Endothelial cell of umbilical vein (primary cell): ENCODE measurements around the gene PPA2. TPM values are rescaled to one million over a fixed set of nuclear protein-coding genes. Genes with fewer than 3 reads are reported as not detected.

Experiments
- BruUV-seq: library from RNA; stranded (reverse); fragments of 400-500 nt; replicated peaks from 2 replicates; lab custom pipeline; 2021; lab: Mats Ljungman, UMichigan
- CTCF ChIA-PET: fragments of 300-600, 350-600 bp; sonication (Branson Sonifier 250); formaldehyde crosslinking; loops from one replicate; lab custom pipeline; 2021; ENCODE audit warnings: antibody characterized with exemption, inconsistent platforms; lab: Charles Lee
- POLR2A ChIA-PET: fragments of 300-600, 350-600 bp; sonication (Branson Sonifier 250); formaldehyde crosslinking; loops from one replicate; lab custom pipeline; 2021; ENCODE audit warnings: antibody characterized with exemption, inconsistent platforms; lab: Charles Lee
- DNase-seq: peaks from one replicate; pipeline ENCODE4 v3.0.0-alpha.2; 2011; ENCODE audit warnings: low read depth, low spot score
- FAIRE-seq: peaks from 2 replicates; lab custom pipeline; 2011; peaks lifted over from hg19 to GRCh38; lab: Jason Lieb, UNC
- H2AFZ ChIP-seq: 2 replicates; pipeline ENCODE4 v1.6.0; 2012; ENCODE audit warnings: low read depth, low read length, control low read depth, inconsistent platforms
- H3K27ac ChIP-seq: 2 replicates; pipeline ENCODE4 v1.5.1; 2011; ENCODE audit warnings: low read depth, mild to moderate bottlenecking, control low read depth, low read length, moderate library complexity; ENCODE audit not compliant: insufficient read depth
- H3K27me3 ChIP-seq, 2 experiments: 2 replicates each; pipeline versions ENCODE4 v1.6.0 to v1.6.1; 2011; ENCODE audit warnings: low read length in 2 of 2, mixed read lengths in 1 of 2; ENCODE audit not compliant: control insufficient read depth in 2 of 2, insufficient read depth in 2 of 2
- H3K36me3 ChIP-seq, 2 experiments: 2 replicates in 1 of 2; 3 replicates in 1 of 2; pipeline ENCODE4 v1.5.1; 2011; ENCODE audit warnings: low read length in 2 of 2, mild to moderate bottlenecking in 1 of 2, moderate library complexity in 1 of 2; ENCODE audit not compliant: control insufficient read depth in 2 of 2, insufficient read depth in 2 of 2; ENCODE audit errors: extremely low read depth in 1 of 2
- H3K4me1 ChIP-seq: 3 replicates; pipeline ENCODE4 v1.5.1; 2011; ENCODE audit warnings: mild to moderate bottlenecking, low read length; ENCODE audit not compliant: control insufficient read depth, insufficient read depth; ENCODE audit errors: extremely low read depth
- H3K4me2 ChIP-seq: 2 replicates; pipeline ENCODE4 v1.6.1; 2011; ENCODE audit warnings: low read length, control low read depth, mixed read lengths; ENCODE audit not compliant: insufficient read depth
- H3K4me3 ChIP-seq, 3 experiments: fragments of 200-600 bp in 1 of 3; sonication (generic), shearing (Covaris generic) in 1 of 3; replicated peaks in 1 of 3; 2 replicates each; pipeline ENCODE4 v1.5.1; 2011 to 2016; ENCODE audit warnings: control low read depth in 3 of 3, low read length in 3 of 3, mild to moderate bottlenecking in 2 of 3, inconsistent platforms in 1 of 3, low read depth in 1 of 3, moderate library complexity in 1 of 3; ENCODE audit not compliant: insufficient read depth in 1 of 3
- H3K79me2 ChIP-seq: 2 replicates; pipeline ENCODE4 v1.6.0; 2012; ENCODE audit warnings: low read length, inconsistent platforms; ENCODE audit not compliant: control insufficient read depth, insufficient read depth
- H3K9ac ChIP-seq: replicated peaks from 2 replicates; pipeline ENCODE3; 2011; ENCODE audit warnings: low read length, control low read depth; ENCODE audit not compliant: insufficient read depth; ENCODE audit errors: extremely low read depth
- H3K9me1 ChIP-seq: replicated peaks from 3 replicates; pipeline ENCODE4 v1.6.0; 2011; ENCODE audit warnings: mild to moderate bottlenecking, low read length; ENCODE audit not compliant: control insufficient read depth, insufficient read depth; ENCODE audit errors: extremely low read depth
- H3K9me3 ChIP-seq: replicated peaks from 2 replicates; pipeline ENCODE4 v1.5.1; 2012; ENCODE audit warnings: low read length, inconsistent platforms; ENCODE audit not compliant: control insufficient read depth, insufficient read depth
- H4K20me1 ChIP-seq: replicated peaks from 2 replicates; pipeline ENCODE3; 2011; ENCODE audit warnings: mild to moderate bottlenecking, low read length; ENCODE audit not compliant: control insufficient read depth, insufficient read depth; ENCODE audit errors: extremely low read depth
- EZH2 ChIP-seq: IDR thresholded peaks from 2 replicates; pipeline ENCODE4 v1.6.1; 2012; ENCODE audit warnings: borderline replicate concordance, low read depth, mild to moderate bottlenecking, moderate library complexity, low read length, inconsistent platforms; ENCODE audit not compliant: severe bottlenecking
- FOS ChIP-seq: IDR thresholded peaks from 2 replicates; pipeline ENCODE4 v1.6.1; 2011; ENCODE audit warnings: mild to moderate bottlenecking, low read length, moderate library complexity, borderline replicate concordance; ENCODE audit not compliant: insufficient read depth
- GATA2 ChIP-seq: IDR thresholded peaks from 2 replicates; pipeline ENCODE4 v1.7.0; 2011; ENCODE audit warnings: low read depth, mild to moderate bottlenecking, moderate library complexity, mixed read lengths, low read length; ENCODE audit not compliant: insufficient read length, insufficient read depth
- JUN ChIP-seq: IDR thresholded peaks from 2 replicates; pipeline ENCODE4 v1.6.1; 2011; ENCODE audit warnings: borderline replicate concordance, low read depth; ENCODE audit not compliant: insufficient read length, insufficient read depth
- MYC ChIP-seq: IDR thresholded peaks from one replicate; pipeline ENCODE4 v1.6.1; 2011; ENCODE audit warnings: mild to moderate bottlenecking, low read depth, low read length
- POLR2A ChIP-seq: IDR thresholded peaks from 2 replicates; pipeline ENCODE4 v1.6.1; 2012; ENCODE audit warnings: low read depth, mild to moderate bottlenecking, control low read depth, low read length
- POLR2AphosphoS5 ChIP-seq: IDR thresholded peaks from 2 replicates; pipeline ENCODE4 v1.6.1; 2012; ENCODE audit warnings: low read depth, mild to moderate bottlenecking, control low read depth, low read length, moderate library complexity; ENCODE audit not compliant: insufficient read depth
- dilution Hi-C: fragments of 300-500 bp; cut with MboI; formaldehyde crosslinking; loops from one replicate; pipeline ENCODE4 v1.15.0; 2019; ENCODE audit warnings: low sequenced_read_pairs; ENCODE audit not compliant: extremely low pct_ligation_motif_present
- intact Hi-C: fragments of 100-400 bp; cut with micrococcal nuclease; formaldehyde crosslinking; loops from one replicate; pipeline ENCODE4 v1.10.0; 2022
- polyA plus RNA-seq, 4 experiments: library from polyadenylated mRNA; depleted of rRNA in 3 of 4; stranded (reverse) in 3 of 4; unstranded in 1 of 4; fragments of >200 nt; gene quantifications; 2 replicates each; pipeline versions ENCODE4 v1.2.1 to v1.2.3, GENCODE V29; 2011 to 2012; ENCODE audit warnings: missing spikeins in 1 of 4
- total RNA-seq: library from RNA; stranded (reverse); gene quantifications from 2 replicates; pipeline ENCODE4 v1.2.3, GENCODE V29; 2021
- TF ChIP-seq, protein P1 (sequence below), 2 donors: IDR thresholded peaks; 1 replicate in 1 of 2; 2 replicates in 1 of 2; pipeline ENCODE4 v1.5.1; 2011; ENCODE audit warnings: low read length in 2 of 2, mild to moderate bottlenecking in 2 of 2, moderate library complexity in 2 of 2, control low read depth in 1 of 2, inconsistent platforms in 1 of 2, low read depth in 1 of 2; ENCODE audit not compliant: insufficient read depth in 1 of 2; ENCODE audit errors: extremely low read depth in 1 of 2
- TF ChIP-seq, protein P2 (sequence below): IDR thresholded peaks from 2 replicates; pipeline ENCODE4 v1.6.1; 2011; ENCODE audit not compliant: insufficient read depth, insufficient read length

The PPA2 gene
- total and polyA plus RNA-seq, 2 donors (not counting 3 experiments of a cell fraction or from before 2014, with no cell fraction given), result 30.4 to 58.7 TPM

DNA sequence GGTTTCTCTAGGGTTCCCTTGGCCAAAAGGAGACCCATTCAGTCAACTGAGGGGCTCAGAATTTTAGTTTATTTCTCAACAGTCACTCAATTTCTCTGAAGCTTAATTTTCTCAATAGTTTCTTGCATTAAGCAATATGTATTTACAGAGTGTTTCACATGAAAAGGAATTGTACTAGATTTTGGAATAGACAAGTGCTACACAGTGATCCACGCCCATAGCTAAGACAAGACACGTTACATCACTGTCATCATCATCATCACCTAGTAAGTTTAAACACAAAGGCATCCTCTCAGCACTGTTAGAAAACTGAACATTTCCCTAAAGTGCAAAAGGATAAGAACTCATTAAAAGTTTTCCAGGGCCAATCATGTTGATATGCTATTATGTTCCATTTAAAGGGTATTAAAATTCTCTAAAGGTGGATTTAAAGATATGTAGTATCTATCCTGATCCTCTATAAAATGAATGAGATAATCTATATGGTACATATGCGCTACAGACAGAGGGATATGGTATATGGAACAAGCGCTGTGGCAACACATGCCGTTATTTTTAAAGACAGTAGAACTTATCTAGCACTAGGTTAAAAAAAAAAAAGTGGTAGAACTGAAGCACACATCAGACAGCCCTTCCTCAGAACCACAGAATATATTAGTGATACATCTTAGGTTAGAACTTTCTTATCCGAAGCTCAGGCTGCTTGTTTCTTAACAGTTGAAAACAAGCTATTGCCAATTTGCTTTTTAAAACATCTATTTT lies 12.1 kb downstream of the PPA2 start:
- Histone ChIP-seq H3K9me1 (no peaks in the 10 kb centered on the region), H3K27ac (no peak overlapping the region)
- intact Hi-C loops, result no loop called here

More for the DNA sequence above, 12.1 kb downstream of the PPA2 start:
- POLR2A ChIA-PET, result no interaction called here
- H3K4me3 ChIP-seq, result no peak overlapping the region
- no peaks in the 10 kb centered on the region for H3K9me3 ChIP-seq
- H2AFZ ChIP-seq, result no peak overlapping the region
- BruUV-seq, result no TSS peak
- H4K20me1 ChIP-seq, result peaks cover 2% of the 10 kb centered on the region
- DNase-seq, result no peak
- dilution Hi-C loops, result no loop called here
- no peaks in the 10 kb centered on the region for H3K79me2 ChIP-seq
- H3K36me3 ChIP-seq, result peaks cover 0 to 2% of the 10 kb centered on the region in 2 experiments
- no peak overlapping the region for H3K9ac ChIP-seq
- H3K27me3 ChIP-seq, result no peaks in the 10 kb centered on the region
- TF ChIP-seq, protein P1, sequence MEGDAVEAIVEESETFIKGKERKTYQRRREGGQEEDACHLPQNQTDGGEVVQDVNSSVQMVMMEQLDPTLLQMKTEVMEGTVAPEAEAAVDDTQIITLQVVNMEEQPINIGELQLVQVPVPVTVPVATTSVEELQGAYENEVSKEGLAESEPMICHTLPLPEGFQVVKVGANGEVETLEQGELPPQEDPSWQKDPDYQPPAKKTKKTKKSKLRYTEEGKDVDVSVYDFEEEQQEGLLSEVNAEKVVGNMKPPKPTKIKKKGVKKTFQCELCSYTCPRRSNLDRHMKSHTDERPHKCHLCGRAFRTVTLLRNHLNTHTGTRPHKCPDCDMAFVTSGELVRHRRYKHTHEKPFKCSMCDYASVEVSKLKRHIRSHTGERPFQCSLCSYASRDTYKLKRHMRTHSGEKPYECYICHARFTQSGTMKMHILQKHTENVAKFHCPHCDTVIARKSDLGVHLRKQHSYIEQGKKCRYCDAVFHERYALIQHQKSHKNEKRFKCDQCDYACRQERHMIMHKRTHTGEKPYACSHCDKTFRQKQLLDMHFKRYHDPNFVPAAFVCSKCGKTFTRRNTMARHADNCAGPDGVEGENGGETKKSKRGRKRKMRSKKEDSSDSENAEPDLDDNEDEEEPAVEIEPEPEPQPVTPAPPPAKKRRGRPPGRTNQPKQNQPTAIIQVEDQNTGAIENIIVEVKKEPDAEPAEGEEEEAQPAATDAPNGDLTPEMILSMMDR (IDR thresholded peaks at IDR 0.05; ENCODE audit: extremely low read depth in 1 of 2, insufficient read depth in 1 of 2, low read depth in 1 of 2, low read length in 2 of 2), result no peak
- TF ChIP-seq MYC, result no peak
- no peak for TF ChIP-seq GATA2
- TF ChIP-seq FOS, result no peak
- TF ChIP-seq POLR2A, result no peak
- no peak for TF ChIP-seq JUN
- no peak for TF ChIP-seq POLR2AphosphoS5
- TF ChIP-seq, protein P2, sequence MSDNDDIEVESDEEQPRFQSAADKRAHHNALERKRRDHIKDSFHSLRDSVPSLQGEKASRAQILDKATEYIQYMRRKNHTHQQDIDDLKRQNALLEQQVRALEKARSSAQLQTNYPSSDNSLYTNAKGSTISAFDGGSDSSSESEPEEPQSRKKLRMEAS, result no peak
- TF ChIP-seq EZH2, result no peak
- CTCF ChIA-PET, result interaction anchor here (0.7 to 1.9 kb wide), 2 partner anchors 10 to 12 kb away, joined by 4 to 10 read pairs; partner anchors contain the start of gene PPA2
- no peaks in the 10 kb centered on the region for H3K4me1 ChIP-seq
- H3K4me2 ChIP-seq, result no peak overlapping the region
- FAIRE-seq, result no peak
